ENCODE measurements around the gene GATAD2A. TPM values are rescaled to one million over a fixed set of nuclear protein-coding genes. Genes with fewer than 3 reads are reported as not detected.

The GATAD2A gene
- total and polyA plus RNA-seq, 2 of the 8 experiments (the other 6 are each of a cell fraction or from before 2014, with no cell fraction given), result 38.4 to 205 TPM

GRCh38 chr19:19498255-19498991 is 92.9 kb downstream of the GATAD2A start:
- Histone ChIP-seq H3K79me2 (ENCODE audit: control insufficient read depth in 1 of 2, insufficient read depth in 2 of 2, low read length in 2 of 2) (peaks cover 0 to 7% of the 10 kb centered on the region in 2 experiments; a peak in 1 of 4 replicates), H3K36me3 (ENCODE audit: control insufficient read depth in 2 of 4, insufficient read depth in 4 of 4, low read length in 3 of 4) (peaks cover 30 to 68% (median 56%) of the 10 kb centered on the region in 4 experiments), H3K4me3 (ENCODE audit: extremely low read depth in 1 of 4, insufficient read depth in 2 of 4, low read depth in 3 of 4, low read length in 4 of 4) (no peak overlapping the region)

More at GRCh38 chr19:19498255-19498991, 92.9 kb downstream of the GATAD2A start:
- Histone ChIP-seq H3K23ac (ENCODE audit: insufficient read length) (no peak overlapping the region), H3K14ac (ENCODE audit: insufficient read length) (no peak overlapping the region), H2BK15ac (ENCODE audit: low read length) (no peak overlapping the region), H2BK120ac (replicated peaks; ENCODE audit: low read depth, low read length) (no peak overlapping the region), H3K56ac (replicated peaks; ENCODE audit: insufficient read length, low read depth, low read length) (no peak overlapping the region), H2AK5ac (ENCODE audit: low read depth, low read length) (no peak overlapping the region), H4K5ac (ENCODE audit: insufficient read length, low read depth, low read length) (no peak overlapping the region), H2AFZ (ENCODE audit: low read length) (no peak overlapping the region), H3K4me2 (ENCODE audit: insufficient read depth in 1 of 2, low read depth in 2 of 2, low read length in 2 of 2) (no peak overlapping the region), H3K9me3 (ENCODE audit: insufficient read depth in 2 of 2, low read depth in 1 of 2, low read length in 1 of 2) (no peaks in the 10 kb centered on the region), H3K27ac (ENCODE audit: low read depth, low read length) (no peak overlapping the region), H4K20me1 (replicated peaks in 1 of 2; ENCODE audit: control insufficient read depth in 1 of 2, insufficient read depth in 2 of 2, low read length in 2 of 2) (peaks cover 7 to 23% of the 10 kb centered on the region in 2 experiments), H4K8ac (ENCODE audit: extremely low read depth, insufficient read depth, low read length) (no peak overlapping the region), H2BK12ac (ENCODE audit: low read depth, low read length) (no peak overlapping the region), H3K23me2 (ENCODE audit: low read depth, low read length) (peaks cover under 1% of the 10 kb centered on the region; the same call in 1 of the 2 replicates), H3K79me1 (ENCODE audit: low read depth, low read length) (peaks cover 3% of the 10 kb centered on the region), H3K9ac (replicated peaks in 1 of 4; ENCODE audit: extremely low read depth in 1 of 4, low read depth in 3 of 4, low read length in 3 of 4) (no peak overlapping the region), H4K91ac (replicated peaks; ENCODE audit: insufficient read length, low read length) (no peak overlapping the region), H3K4me1 (replicated peaks in 1 of 4; ENCODE audit: control insufficient read depth in 3 of 4, insufficient read depth in 4 of 4, low read length in 3 of 4) (no peaks in the 10 kb centered on the region; a peak in 1 of 7 replicates), H3K18ac (ENCODE audit: extremely low read depth, low read length) (no peak overlapping the region), H2BK20ac (ENCODE audit: low read length) (no peak overlapping the region), H3K4ac (replicated peaks; ENCODE audit: insufficient read length, low read depth, low read length) (no peak overlapping the region), H3K27me3 (replicated peaks in 1 of 4; ENCODE audit: control insufficient read depth in 3 of 4, extremely low read depth in 1 of 4, insufficient read depth in 3 of 4, low read length in 3 of 4) (no peaks in the 10 kb centered on the region), H2BK5ac (ENCODE audit: low read depth, low read length) (no peak overlapping the region; the same call in 1 of the 2 replicates)
- ChIA-PET POLR2A (ENCODE audit: partially characterized antibody) (no interaction called here), CTCF (ENCODE audit: partially characterized antibody) (interaction anchor here (0.6 kb wide), 1 partner anchor 117 kb away, joined by 3 read pairs; no protein-coding TSS in a partner anchor)
- DNase-seq (ENCODE audit: low read depth in 1 of 2, low spot score in 2 of 2) (no peak), FAIRE-seq (no peak)
- TF ChIP-seq EZH2 (IDR thresholded peaks at IDR 0.05; ENCODE audit: low read depth, low read length, severe bottlenecking) (no peak), HDAC6 (IDR thresholded peaks at IDR 0.05; ENCODE audit: low read depth, low read length) (no peak), SRF (IDR thresholded peaks at IDR 0.05; ENCODE audit: low read depth, low read length) (no peak), NANOG (IDR thresholded peaks at IDR 0.05; ENCODE audit: insufficient read depth, low read depth, low read length, poor library complexity, severe bottlenecking) (no peak), E2F6 (IDR thresholded peaks at IDR 0.05) (no peak), MAFK (IDR thresholded peaks at IDR 0.05; ENCODE audit: low read depth, low read length) (no peak), USF2 (IDR thresholded peaks at IDR 0.05; ENCODE audit: low read length) (no peak), RFX5 (IDR thresholded peaks at IDR 0.05; ENCODE audit: borderline replicate concordance, low read depth, low read length) (no peak)
- 95% methylated on average over 30 of the region's 33 CpGs; no CpG with 5 or more reads in 1 of the 2 experiments for WGBS, 2 experiments (ENCODE audit: extremely low coverage in 1 of 2, insufficient coverage in 1 of 2, insufficient read length in 1 of 2, insufficient replicate concordance in 2 of 2, low coverage in 1 of 2, low lambda C conversion rate in 2 of 2, missing lambda C conversion rate in 1 of 2)

Data from H1 (cell line).